GM18861 (cell line): ENCODE results near the gene AMBP.

ENCODE experiments used
- ATAC-seq: cut with Tn5 transposase; IDR thresholded peaks from one replicate; pipeline ENCODE4 v1.9.1; 2021; ENCODE audit not compliant: unreplicated experiment

Gene AMBP

DNA sequence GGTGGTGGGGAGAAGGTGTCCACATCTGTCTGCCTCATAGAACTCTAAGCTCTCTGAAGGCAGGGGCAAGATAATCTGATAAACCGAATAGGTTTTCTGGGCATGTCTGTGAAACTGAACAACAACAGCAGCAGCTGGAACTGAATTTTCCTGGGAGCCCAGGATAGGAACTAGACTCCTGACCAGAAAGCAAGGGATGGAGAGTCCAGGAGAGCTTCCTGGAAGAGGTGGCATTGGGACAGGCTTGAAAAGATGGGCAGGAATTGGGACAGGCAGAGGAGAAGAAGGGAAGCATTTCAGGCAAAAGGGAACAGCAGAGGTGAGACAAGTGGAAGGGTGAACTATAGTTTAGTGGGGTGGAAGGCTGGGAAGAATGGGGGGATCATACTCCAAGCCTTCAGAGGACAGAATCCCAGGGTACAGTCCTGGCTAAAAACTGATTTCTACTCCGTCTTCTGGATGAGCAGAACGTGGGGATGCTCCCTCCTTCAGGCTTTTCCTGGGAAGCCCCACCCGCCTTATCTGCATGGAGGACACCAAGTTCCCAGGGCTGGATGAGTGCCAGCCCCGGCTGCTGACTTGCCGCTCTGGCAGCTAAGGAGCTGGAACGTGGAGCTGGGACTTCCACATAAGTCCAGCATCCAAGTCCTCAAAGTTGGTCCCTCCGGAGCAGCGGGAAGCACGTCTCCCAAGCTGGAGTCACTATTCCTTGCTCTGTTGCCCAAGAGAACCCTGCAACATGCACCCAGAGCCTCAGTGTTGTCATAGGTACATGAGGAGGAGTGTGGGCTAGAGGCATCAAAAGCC, 34.9 kb upstream of the AMBP start:
- ATAC-seq = no peak

DNA sequence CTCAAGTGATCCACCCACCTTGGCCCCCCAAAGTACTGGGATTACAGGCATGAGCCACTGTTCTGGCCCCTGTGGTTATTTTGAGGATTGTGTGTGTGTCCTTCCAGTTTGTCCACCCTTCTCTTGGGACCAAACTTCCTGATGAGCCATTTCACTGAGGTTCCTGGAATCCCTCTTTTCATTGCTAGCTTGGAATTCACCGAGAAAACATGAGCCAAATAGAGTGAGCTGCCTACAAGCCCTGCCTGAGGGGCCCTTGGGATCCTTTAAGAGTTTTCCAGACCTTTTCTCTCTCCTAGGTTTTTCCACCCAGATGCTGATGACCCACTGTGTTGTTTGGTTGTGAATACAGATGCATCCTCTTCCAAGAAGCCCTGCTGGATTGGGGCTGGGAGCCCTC, 34.2 kb upstream of the AMBP start:
- no peak for ATAC-seq

DNA sequence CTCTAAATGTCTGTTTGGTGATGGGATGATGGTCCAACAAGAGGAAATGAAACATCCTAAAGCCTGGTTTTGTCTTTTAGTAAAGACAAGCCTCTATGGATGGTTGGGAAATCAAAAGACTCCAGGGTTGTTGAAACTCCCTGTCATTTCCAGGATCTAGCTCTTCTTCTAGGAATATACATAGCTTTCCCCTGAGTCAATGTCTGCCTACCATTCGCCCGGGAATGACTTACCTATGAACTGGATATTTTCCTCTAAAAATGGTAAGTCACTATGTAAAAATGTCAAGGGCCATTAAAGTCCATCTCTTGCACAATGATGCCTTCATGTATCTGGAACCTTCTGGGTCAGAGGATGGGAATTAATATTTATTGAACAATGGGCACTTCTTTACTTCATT, 32.1 kb upstream of the AMBP start:
- no peak for ATAC-seq

DNA sequence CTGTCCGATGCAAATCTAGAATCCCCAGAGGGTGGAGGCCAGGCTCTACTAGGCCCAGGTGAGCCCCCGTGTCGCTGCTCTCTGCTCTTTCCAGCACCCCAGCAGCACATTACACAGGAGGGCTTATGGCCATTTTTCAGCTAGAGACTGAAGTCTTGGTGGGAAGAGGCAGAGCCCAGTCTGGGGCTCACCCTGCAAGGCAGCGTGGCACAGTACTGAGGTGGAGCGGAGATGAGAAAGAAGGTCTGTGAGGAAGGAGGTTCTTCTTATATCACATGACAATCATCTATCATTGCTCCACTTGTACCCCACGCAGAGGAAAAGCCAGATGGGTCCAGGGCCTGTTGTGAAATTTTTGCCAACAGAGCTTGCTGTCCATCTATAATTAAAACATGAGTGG, 31.0 kb upstream of the AMBP start:
- no peak for ATAC-seq

DNA sequence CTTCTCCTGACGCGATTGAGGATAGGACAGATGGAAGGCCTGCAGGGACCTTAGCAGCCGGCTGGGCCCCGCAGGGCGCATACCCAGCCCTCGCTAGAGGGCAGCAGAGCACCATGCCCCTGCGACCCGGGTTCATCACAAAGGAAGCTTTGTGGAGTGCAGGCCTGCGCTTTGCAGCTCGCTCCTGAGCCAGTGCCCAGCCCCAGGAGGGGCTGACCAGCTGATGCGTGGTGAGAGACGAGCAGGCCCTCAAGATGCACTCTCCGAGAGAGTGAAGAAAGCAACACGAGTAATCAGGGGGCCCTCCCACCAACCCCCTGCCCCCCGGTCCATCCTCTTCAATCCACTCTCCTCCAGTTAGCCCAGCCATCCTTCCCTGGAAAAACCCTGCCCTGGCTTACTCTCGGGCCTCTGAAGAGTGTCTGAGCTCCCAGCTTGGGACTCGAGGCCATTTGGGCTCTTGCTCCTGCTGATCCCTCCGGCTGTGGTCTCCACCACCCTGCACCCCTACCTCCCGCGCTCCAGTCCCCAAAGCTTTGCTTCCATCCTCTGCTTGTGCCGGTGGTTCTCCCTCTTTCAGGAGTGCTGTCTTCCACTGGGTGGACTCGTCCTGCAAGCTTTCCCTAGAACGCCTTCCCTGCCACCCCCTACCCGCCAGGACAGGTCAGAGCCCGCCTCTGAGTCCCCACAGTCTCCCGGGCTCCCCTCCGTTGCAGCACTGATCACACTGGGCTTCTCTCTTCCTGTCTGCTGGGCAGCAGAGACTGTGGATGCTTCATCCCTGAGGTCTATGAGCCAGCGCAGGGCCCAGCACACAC, 30.1 kb upstream of the AMBP start:
- no peak for ATAC-seq

DNA sequence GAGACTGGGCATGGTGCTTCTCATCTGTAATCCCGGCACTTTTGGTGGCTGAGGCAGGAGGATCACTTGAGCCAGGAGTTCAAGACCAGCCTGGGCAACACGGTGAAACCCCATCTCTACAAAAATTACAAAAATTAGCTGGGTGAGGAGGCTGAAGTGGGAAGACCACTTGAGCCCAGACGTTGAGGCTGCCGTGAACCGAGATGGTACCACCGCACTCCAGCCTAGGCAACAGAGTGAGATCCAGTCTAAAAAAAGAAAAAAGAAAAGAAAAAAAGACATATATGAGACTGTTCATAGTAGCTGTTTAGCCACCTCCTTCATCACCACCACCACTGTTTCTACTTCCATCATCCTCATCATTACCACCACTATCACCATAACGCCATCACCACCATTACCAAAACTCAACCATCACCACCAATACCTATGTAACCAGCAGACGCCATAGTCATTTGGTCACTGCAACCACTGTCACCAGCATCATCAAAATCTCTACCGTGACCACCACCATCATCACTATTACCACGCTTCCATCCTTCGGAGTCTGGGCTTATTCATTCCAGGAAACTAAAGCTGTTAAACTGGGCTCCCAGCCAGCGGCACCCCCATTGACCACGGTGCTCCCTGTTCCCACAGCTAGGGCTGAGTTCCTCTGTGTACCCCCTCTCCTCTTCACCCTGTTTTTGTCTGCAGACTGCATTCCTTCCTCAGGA, 29.3 kb upstream of the AMBP start:
- ATAC-seq = no peak

DNA sequence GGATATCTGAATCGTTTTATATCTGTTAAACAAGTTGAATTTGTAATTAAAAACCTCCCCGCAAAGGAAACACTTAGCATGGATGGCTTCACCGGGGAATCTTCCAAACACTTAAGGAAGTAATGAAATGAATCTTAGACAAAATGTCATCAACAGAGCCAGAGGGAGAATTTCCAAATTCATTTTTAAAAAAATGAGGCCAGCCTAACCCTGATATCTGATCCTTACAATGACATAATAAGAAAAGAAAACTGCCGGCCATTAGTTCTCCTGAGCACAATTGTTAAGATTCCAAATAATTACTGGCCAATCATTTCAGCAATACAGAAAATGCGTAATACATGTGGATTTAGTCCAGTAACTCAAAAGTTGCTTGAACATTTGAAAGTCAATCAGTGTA, 27.1 kb upstream of the AMBP start:
- ATAC-seq = no peak

DNA sequence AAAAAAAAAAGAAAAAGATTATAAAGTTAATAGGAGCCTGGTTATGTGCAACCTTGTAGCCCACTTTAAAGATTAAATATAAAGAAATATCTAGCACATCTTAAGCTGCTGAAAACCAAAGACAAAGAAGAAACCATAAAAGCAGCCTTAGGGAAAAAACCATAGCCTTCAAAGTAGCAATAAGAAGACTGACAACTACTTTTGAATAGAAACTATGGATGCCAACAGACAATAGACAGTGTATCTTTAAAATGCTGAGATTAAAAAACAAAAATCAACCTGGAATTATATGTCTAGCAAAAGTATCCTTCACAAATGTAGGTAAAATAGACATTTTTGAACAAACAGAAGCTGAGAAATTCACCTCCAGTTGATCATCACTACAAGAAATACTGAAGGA, 24.4 kb upstream of the AMBP start:
- ATAC-seq = no peak

DNA sequence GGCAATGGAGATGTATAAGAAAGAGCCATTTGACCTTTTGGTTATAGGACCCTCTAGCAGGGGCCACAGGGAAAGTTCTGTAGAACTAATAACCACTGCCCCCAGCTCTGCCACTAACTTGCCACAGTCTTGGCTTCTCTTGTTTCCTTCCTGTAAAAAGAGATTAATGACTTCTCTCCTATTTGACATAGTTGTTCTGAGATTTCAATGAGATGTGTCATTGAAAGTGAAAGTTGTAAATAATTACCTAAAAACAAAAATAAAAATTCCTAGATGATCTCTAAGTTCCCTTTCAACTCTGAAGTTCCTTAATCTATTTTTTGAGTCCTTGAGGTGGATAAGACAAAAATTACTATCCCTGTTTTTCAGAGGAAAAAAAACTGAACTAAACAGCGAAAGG, 22.4 kb upstream of the AMBP start:
- ATAC-seq = no peak

DNA sequence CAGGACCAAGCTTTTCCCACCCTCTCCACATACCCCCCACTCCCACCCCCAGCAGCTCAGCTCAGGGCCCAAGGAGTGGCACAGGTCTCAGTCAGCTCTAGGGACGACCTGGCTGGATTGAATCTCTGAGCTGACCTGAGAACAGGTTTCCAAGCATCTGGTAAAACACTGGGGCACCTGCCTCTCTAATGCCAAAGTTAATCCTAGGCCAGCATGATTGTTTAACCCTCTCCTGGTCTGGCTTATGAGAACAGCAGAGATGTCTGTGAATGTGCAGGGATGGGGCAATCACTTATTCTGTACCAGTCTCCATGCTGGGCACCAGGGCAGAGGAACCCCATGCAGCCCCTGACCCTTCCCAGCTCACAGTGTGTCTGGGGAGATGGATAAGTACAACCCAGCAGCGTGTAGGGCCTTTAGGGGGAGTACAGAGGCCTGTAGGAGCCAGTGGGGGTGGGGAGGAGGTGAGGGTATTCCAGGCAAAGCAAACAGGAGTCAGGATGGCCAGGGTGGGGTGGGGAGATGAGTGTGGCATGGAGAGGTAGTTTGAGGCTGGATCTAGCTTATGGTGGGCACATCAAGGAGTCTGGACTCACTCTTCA, 21.7 kb upstream of the AMBP start:
- ATAC-seq = no peak

DNA sequence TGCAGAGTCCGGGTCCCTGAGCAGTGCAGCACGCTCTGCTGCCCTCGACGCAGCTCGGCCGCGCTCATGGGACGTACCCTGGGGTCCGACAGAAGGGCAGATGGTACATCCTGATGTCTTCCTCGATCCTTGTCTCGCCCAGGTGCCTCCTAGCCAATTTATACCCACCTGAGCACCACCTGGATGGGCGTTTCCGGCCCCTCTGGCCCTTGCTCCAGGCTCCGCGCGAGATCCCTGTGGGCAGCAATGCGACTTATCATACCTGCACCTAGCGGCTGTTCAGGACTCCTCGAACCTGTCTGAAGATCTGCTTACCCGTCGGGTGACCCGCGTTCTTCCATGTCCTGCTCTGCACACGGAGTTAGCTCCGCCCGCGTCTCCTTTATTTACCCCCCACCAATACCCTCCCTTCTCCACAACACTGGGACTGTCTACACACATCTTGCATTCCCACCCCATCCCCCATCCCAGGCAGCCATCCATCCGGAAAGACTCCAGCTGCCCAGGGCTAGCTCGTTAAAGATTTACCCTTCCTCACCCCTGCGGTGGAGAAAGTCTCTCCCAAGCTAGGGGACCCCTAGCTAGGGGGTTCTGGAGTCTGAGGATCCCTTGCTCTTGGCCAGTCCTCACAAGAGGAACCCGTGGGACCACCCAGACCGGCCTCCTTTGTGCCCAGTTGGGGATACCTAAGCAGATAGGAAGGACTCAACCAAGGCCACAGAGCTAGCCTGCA, 21.0 kb upstream of the AMBP start, which contains the start of gene KIF12:
KIF12 (minus strand) TSS at position 357 of the 733 bp plus-strand sequence; CDS start at position 341, 16 bp downstream.
- ATAC-seq = no peak

DNA sequence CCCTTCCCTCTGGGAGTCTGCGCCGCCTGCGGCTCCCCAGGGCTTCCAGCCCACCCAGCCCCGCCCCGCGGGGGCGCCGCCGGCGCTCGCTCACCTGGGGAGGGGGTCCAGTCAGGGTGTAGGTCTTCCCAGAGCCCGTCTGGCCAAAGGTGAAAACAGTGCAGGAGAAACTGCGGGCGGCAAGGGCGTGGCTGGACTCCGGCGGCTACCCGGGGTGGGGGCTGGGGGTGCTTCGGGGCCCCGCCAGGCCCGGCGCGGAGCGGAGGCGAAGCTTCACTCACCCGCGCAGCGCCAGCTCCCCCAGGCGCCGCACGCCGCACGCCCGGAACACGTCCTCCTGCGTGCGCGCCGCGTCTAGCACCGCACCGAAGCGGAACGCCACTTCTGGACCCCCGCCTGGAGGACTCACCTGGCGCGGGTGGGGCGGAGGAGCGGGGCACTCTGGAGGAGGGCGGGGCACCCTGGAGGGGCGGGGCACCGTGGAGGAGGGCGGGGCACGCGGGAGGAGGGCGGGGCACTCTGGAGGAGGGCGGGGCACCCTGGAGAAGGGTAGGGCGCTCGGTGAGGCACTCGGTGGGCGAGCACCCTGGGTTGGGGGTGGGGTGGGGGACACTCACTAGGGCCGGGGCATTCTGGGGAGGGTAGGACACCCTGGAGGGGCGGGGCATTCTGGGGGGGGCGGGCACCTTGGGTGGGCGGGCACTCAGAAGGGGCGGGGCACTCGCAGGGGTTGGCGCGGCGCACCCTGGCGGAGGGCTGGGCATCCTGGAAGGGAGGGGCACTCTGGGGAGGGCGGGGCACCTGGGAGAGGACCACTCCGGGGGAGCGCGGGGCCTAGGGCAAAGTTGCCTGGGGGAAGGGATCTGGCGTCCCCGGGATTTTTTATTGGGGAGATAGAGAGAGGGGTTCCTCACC, 20.2 kb upstream of the AMBP start:
- no peak for ATAC-seq

DNA sequence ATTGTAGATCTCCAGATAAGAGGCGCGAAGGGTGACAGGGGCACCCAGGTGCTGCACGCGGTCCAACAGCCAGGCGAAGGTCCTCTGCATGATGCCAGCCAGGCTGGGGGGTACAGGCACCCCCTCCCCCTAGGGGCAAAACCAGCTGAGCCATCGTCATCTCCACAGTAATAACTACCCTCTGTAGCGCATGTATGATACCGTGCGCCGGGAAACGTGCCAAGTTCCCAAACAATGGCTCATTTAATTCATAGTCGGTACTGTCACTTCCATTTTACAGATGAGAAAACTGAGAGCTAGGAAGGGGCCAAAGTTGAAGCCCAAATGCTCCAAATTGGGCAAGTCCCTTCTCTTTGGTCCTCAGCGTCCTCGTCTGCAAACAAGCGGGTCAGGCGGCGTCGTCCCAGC, 19.5 kb upstream of the AMBP start:
- no peak for ATAC-seq

DNA sequence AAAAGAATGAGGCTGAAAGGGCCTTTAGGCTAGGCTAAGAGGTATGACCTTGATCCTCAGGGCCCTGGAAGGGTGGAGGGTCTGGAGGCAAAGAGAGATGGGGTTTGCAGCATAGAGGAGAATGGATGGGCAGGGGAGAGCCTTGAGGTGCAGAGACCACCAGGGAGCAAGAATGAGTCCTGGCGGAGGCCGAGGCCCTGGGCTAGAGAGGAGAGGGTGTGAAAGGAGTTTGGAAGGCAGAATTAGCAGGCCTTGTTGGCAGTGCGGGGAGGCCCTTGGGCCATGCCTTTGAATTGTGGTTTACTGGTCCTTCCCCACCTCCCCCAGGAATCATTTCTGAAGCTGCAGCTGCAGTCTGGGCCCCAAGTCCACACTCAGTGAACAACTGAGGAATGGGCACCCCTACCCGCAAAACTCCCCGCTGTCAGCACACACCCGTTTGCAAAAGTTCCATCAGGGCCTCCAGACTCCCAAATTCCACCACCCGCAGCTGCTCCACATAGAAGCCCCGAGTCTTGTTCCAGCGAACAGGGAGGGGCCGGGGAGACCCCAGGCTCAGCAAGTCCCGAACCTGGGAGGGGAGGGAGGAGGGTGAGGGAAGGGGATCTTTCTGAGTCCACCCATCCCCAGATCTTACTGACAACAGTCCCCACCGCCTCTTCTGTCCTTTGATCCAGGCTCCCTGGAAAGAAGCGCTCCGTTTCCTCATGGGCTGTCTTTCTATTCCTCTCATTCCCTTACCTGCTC, 18.9 kb upstream of the AMBP start:
- no peak for ATAC-seq

DNA sequence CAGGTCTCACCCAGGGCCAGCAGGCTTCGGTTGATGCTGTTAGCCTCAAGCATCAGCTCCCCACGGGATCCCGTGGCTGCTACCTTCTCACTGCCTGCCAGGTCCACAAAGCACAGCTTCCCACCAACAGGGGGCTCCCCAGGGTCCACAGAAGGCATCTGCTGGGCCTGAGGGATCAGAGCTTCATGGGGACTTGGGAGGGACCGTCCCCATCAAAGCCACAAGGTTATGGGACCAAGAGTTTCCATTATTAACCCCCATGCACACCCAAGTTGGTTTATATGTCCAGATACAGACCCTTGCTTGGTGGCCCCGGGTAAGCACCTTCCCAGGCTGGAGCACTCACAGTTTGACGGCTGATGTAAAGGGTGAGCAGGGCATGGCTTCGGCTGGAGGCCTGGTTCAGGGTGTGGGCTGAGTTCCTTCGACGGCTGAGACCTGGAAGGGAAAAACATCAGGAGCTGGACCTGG, 18.0 kb upstream of the AMBP start:
- no peak for ATAC-seq

DNA sequence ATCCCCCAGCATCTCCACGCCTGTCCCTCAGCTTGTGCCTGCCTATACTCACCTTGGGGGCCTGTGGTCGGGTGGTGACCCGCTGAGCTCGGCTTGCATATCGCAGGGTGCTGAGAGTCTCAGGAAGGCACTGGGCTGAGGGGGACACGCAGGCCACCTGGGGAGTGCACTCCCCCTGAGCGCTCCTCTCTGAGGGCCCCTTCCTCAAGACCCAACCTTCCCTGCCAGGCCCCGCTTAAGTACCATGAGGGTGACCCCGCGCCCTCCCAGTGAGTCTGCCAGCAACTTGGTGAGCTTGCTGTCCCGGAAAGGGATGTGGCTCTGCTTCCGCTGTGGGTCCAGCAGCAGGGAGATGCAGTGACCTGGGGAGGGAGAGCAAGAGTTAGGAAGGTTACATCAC, 16.9 kb upstream of the AMBP start:
- no peak for ATAC-seq

DNA sequence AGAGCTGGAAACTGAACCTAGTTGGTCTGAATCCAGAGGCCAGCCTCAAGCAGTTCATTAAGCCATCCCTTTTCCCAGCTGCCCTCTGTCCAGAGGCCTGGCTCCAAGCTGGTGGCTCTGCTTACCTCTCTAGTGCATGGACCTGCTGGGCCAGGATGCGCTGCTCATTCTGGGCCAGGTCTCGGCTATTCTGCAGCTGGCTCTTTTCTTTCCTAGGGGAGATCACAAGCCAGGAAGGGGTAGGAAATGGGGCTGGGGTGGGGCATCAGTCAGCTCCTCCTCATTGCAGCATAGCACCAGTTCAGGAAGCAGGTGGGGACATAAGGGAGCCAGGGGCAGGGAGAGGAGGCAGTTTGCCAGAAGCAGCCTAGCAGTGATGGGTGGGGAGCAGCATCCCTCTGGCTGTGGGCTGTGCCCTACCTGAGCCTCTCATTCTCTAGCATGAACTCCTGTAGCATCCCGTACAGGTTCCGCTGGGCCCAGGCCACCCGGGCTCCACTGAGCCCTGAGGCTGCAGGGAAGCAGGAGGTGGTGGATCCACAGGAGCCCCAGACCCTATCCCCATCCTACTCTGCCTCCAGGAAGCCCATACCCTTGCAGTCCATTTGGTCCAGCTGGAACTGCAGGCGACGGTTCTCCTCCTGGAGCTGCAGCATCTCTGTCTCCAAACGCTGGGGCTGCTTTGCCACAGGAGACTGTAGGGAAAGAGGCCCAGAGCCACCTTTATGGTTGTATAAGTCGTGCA, 15.8 kb upstream of the AMBP start:
- no peak for ATAC-seq

DNA sequence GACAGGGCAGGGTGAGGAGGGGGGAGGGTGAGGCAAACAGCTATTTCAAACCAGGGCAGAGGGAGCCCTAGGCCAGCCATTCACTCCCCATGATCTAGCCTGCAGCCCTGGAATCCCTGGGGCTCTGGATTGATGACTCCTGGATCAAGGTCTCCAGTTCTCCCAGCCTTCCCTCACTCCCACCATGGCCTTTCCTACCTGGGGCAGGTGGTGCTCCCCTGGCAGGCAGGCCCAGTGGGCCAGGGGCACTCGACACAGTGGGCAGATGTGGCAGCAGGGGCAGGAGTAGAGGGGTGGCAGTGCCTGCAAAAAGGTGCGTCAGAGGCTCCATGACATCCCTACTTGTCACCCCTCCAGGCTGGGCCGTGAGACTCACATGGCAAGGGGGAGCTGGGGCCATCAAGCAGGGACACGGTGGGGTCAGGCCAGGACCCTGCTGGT, 15.0 kb upstream of the AMBP start:
- ATAC-seq = no peak
